Endometrium (tissue), 2 donors: ENCODE data around the gene MYOM3.

Experiments
- FAIRE-seq: peaks from 2 replicates; lab custom pipeline; 2012; peaks lifted over from hg19 to GRCh38; lab: Jason Lieb, UNC
- donor health status: control.
- donor health status: control.

MYOM3 gene

GRCh38 chr1:24114753-24115152 is 2.8 kb upstream of the MYOM3 start:
- FAIRE-seq: no peak

DNA sequence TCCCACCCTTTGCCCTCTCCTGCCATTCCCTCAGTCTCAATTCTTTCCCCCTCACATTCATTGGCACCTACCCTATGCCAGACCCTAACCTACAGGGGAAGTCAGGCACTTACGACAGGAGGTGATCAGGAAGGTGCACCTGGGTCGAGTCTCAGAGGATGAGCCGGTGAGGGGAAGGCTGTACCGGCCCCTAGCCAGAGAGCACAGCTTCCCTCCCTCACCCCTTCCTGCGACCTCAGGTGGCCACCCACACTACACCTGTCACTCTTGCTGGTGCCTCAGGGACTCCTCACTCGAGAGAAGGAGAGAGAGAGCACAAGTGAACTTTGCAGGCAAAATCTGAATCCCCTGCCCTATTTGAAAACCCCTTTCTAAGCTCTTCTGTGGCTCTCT is 1.7 kb upstream of the MYOM3 start:
- FAIRE-seq: no peak

DNA sequence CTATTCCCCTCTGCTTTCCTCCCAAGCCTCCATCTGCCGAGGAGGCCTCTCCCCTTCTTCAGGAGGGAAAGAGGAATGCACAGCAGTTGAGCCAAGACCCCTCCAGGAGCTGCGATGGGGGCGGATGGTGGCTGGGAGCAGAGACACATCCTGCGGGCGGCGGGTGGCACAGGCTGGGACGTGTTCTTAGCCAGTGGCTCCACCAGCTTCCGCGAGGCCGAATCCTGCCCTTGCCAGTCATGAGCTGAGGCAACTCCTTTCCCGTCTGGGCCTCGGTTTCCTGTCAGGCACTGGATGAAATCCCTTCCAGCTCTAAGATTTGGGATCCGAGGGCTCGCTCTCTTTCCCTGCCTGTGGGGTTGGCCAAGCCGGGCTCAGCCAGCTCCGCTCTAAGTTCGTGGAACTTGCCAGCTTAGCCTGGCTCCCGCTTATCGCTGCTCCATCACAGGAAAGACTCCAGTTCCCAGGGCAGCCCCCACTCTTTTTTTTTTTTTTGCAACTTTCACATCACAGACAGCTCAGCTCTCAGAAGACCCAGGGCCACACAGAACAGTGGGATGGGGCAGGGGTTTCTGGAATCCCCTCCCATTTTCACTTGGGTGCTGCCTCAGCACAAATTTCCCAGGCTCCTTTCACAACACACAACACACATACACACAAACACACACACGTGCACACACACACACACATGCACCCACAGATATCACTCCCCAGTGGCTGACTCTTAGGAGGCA is 506 bp downstream of the MYOM3 start:
- no peak for FAIRE-seq

GRCh38 chr1:24110642-24111261 is 1.2 kb downstream of the MYOM3 start:
- no peak for FAIRE-seq

DNA sequence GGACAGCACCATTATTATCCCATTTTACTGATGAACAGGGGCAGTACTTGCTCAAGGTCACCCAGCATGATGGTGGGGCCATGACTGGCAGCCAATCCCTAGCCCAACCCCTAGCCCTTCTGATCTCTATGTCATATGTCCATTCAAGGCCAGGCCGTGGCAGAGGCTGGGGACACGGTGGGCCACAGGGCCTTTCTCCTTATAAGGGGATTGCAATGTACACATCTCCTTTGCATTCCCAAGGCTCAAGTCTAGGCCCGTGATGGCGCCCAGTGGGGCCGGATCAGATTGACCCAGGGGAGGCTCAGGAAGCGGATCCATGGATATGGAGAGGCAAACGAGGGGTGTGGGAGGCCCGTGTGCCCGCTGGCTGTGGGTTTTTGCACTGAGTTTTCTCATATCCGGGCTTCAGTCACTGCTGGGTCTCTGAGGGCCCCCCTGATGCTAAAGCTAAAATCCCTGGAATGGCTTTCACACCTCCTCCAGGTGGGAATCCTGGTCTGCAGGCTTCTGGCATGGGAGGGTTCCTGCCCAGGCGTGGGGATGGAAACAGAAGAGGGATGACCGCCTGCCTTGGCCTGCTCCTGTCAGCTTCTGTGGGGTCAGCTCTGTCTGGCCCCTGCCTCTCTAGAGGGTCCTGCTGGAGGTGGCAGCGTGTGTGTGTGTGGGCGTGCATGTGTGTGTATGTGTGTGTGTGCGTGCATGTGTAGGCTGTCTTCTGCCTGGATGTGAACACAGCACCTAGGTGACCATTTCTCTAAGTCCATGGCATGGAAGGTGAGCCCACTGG is 2.1 kb downstream of the MYOM3 start:
- FAIRE-seq: no peak

- no peak for FAIRE-seq
These were observed 2.8 kb downstream of the MYOM3 start for GRCh38 chr1:24109166-24109483.

DNA sequence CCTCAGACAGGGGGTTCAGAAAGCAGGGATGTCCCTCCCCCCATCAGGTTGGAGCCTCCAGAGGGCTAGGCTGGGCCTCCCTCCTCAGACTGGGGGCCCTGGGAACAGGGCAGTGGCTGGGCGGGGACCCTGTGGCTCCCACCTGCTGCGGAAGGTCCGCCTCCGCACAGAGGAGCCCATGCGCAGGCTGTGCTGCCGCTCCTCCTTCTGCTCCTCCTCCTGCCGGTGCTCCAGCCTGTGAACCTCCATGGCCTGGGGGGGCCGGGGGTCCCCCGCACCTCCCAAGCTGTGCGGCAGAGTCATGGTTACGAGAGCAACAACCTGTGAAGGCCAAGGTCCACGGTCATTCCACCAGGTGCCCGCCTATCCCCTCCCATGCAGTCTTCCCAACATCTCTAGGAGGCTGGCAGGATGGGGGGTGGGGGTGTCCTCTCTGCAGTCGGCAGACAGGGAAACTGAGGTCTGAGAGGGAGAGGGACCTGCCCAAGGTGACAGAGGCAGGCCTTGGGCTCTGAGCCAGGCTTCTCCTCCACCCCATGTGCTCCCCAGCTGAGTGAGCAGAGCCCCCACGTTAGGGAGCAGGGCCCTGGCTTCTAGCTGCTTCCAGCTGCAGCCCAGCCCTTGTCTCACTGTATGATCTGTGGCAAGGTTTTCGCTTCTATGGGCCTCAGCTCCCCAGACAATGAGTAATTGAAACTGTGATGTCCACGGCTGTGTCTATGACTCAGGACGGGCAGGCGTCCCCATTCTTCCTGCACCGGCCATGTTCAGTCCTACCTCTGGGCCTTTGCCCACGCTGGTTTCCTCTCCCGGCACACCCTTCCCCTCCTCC is 3.4 kb downstream of the MYOM3 start:
- FAIRE-seq: no peak

DNA sequence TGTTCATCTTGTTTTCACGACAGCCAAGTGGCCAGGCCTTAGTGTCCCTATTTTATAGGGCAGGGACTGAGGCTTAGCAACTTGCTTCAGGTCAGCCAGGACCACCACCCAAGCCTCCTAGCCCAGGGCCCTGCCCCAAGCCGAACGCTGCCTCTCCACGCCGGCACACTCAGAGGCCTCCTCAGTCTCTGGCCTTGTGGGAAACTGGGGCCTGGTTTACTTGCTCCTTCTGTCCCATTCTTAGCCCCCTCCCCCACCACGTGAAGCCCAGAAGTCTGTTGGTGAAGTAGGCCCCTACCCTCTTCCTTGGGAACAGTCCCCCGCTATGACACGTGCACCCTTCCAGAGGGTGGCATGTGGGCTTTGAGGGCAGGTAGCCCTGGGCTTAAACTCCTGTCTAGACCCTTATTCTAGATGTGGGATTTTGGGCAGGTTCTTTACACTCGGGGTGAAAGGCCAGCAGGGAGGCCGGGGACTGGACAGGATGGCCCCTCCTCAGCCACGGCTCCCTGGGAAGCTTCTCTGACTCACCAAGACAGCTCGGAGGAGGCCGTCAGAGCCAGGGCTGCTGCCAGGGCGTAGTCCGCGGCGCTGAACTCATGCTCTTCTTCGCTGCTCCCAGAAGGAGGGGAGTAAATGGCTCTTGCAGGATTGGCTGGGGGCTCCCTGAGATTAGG is 4.3 kb downstream of the MYOM3 start:
- FAIRE-seq: no peak

GRCh38 chr1:24105368-24106160 is 6.4 kb downstream of the MYOM3 start:
- no peak for FAIRE-seq

DNA sequence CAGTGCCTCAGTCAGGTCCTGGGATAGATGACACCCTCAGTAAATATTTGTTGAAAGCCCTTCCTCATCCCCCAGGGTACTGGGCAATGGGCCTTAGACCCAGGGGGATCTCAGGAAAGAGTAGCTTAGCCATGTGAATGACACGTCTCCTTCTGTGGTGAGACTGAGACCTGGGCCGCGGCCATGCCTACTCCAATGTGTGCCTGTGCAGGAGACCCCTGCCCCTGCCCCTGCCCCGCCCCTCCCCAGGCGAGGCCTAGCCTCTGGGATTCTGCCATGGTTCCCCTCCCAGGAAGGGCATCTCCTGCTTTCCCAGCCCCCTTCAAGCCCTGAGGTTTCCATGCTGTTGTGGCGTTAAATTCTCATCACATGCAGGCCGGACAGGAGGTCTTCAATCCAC is 7.1 kb downstream of the MYOM3 start:
- no peak for FAIRE-seq

DNA sequence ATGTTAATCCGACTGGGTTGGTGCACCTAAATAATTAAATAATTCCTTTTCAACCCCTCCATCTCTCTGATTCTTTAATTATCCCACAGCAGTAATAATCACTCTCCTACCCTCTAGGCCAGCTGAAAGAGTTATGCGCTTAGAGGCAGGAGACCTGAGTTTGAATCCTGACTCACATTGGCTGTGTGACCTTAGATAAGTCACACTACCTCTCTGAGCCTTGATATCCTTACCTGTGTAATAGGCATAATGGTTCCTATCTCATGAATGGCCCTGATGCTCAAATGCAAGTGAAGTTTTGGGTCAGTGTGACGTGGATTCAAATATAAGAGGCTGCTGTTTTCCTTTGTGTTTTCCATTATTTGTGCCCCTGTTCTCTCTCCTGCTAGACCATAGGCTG is 8.1 kb downstream of the MYOM3 start:
- no peak for FAIRE-seq

GRCh38 chr1:24103408-24103807 is 8.5 kb downstream of the MYOM3 start:
- no peak for FAIRE-seq

- FAIRE-seq: no peak
These were observed 9.0 kb downstream of the MYOM3 start for GRCh38 chr1:24102961-24103360.

GRCh38 chr1:24101796-24102586 is 9.9 kb downstream of the MYOM3 start:
- no peak for FAIRE-seq

GRCh38 chr1:24100945-24101737 is 10.8 kb downstream of the MYOM3 start:
- FAIRE-seq: no peak

- FAIRE-seq: no peak
These were observed 12.8 kb downstream of the MYOM3 start for GRCh38 chr1:24098943-24099638.

DNA sequence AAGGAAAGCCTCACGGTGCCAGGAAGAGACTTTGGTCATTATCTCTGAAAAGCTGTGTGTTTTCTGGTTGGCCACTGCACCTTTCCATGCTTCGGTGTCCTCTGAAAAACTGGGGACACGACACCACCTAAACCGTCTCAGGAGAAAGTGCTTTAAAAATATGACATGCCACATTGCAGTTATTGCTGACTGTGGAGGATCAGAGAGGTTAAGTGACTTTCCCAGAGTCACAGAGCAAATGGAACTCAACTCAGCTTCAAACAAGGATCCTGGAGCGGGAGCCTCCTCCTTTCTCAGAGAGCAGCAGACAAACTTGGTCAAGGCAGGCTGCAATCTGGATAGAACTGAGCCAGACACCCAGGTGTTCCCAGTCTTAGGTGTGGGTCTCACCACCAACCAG is 13.8 kb downstream of the MYOM3 start:
- no peak for FAIRE-seq

- FAIRE-seq: no peak
These were observed 14.3 kb downstream of the MYOM3 start for GRCh38 chr1:24097663-24098062.

GRCh38 chr1:24096739-24097103 is 15.2 kb downstream of the MYOM3 start:
- no peak for FAIRE-seq
